ENCODE results near the gene SLC47A1.
"Not testable (repeated sequence)": the region's sequence is repeated elsewhere in the genome, so short reads cannot be mapped to it uniquely, and the experiment has no call there.

SLC47A1 gene

GRCh38 chr17:19495828-19496528 is 37.7 kb upstream of the SLC47A1 start:
- no peak for DNase-seq (ENCODE audit: low read depth in 2 of 2)
- no peak overlapping the region for H3K4me3 ChIP-seq (replicated peaks in 1 of 2; ENCODE audit: low read depth in 2 of 2, low read length in 2 of 2)
- TF ChIP-seq CTCF (IDR thresholded peaks at IDR 0.05; ENCODE audit: low read depth, low read length): no peak

GRCh38 chr17:19497624-19498023 is 36.0 kb upstream of the SLC47A1 start:
- no peak overlapping the region for H3K4me3 ChIP-seq (replicated peaks in 1 of 2; ENCODE audit: low read depth in 2 of 2, low read length in 2 of 2)
- TF ChIP-seq CTCF (IDR thresholded peaks at IDR 0.05; ENCODE audit: low read depth, low read length): no peak
- no peak for DNase-seq (ENCODE audit: low read depth in 2 of 2)

- TF ChIP-seq CTCF (IDR thresholded peaks at IDR 0.05; ENCODE audit: low read depth, low read length): no peak
- no peak for DNase-seq (ENCODE audit: low read depth in 2 of 2)
- no peak overlapping the region for H3K4me3 ChIP-seq (replicated peaks in 1 of 2; ENCODE audit: low read depth in 2 of 2, low read length in 2 of 2)
Measured at GRCh38 chr17:19501219-19501618, 32.4 kb upstream of the SLC47A1 start.

- no peak overlapping the region for H3K4me3 ChIP-seq (replicated peaks in 1 of 2; ENCODE audit: low read depth in 2 of 2, low read length in 2 of 2)
- no peak for TF ChIP-seq CTCF (IDR thresholded peaks at IDR 0.05; ENCODE audit: low read depth, low read length)
- no peak for DNase-seq (ENCODE audit: low read depth in 2 of 2)
Measured at GRCh38 chr17:19502517-19502916, 31.1 kb upstream of the SLC47A1 start.

- not testable (repeated sequence) for DNase-seq (ENCODE audit: low read depth in 2 of 2); H3K4me3 ChIP-seq (replicated peaks in 1 of 2; ENCODE audit: low read depth in 2 of 2, low read length in 2 of 2)
Measured at GRCh38 chr17:19505561-19505960, 28.1 kb upstream of the SLC47A1 start.

- peak; percentile 94 to 95 for DNase-seq (ENCODE audit: low read depth in 2 of 2)
- peak overlapping the region; percentile 73 to 78 for H3K4me3 ChIP-seq (replicated peaks in 1 of 2; ENCODE audit: low read depth in 2 of 2, low read length in 2 of 2)
- peak; percentile 6 for TF ChIP-seq CTCF (IDR thresholded peaks at IDR 0.05; ENCODE audit: low read depth, low read length)
Measured at GRCh38 chr17:19507775-19508576, 25.7 kb upstream of the SLC47A1 start.

- no peak for TF ChIP-seq CTCF (IDR thresholded peaks at IDR 0.05; ENCODE audit: low read depth, low read length)
- DNase-seq (ENCODE audit: low read depth in 2 of 2): no peak
- H3K4me3 ChIP-seq (replicated peaks in 1 of 2; ENCODE audit: low read depth in 2 of 2, low read length in 2 of 2): peak overlapping the region; percentile 73 to 78
Measured at GRCh38 chr17:19508577-19508867, 25.1 kb upstream of the SLC47A1 start.

GRCh38 chr17:19509281-19509852 is 24.3 kb upstream of the SLC47A1 start:
- not testable (repeated sequence) for H3K4me3 ChIP-seq (replicated peaks in 1 of 2; ENCODE audit: low read depth in 2 of 2, low read length in 2 of 2); DNase-seq (ENCODE audit: low read depth in 2 of 2)
